ENCODE measurements around the gene LYSMD1.

DNA sequence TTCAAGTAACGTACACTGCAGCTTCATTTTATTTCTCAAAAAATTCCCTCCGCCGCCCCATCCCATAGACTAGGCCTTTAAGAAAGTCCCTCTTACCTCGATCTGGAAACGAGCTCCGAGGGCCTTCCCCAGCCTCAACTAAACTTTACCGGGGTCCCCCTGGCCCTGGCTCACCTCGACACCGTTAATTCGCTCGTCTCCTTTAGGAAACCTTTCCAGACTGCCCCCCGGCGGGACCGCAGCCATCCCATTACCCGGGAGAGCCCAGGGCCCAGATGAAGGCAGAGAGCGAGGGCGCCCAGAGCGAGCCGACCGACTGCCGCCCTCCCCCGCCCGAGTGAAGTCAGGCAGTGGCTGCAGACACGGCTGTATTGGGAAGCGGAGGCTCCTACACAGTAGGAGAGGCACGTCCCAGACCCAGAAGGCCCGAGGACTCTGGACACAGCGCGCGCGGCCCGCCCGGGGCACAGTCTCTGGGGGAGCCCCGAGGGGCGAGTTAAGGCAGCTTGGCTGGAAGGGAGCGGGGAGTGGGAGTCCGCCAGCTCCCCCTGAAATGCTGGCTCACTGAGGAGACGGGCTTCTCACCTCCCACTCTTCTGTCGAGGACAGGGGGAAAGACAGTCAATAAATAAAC lies 33.9 kb downstream of the LYSMD1 start:
- TF ChIP-seq CTCF (IDR thresholded peaks at IDR 0.05; ENCODE audit: insufficient read depth, low read depth, low read length) (no peak), EZH2 (IDR thresholded peaks at IDR 0.05; ENCODE audit: insufficient read depth, low read length) (no peak)
